Keratinocyte (primary cell): ENCODE measurements around the gene NFASC. TPM values are rescaled to one million over a fixed set of nuclear protein-coding genes. Genes with fewer than 3 reads are reported as not detected.

Experiments
- DNase-seq: peaks from one replicate; pipeline ENCODE4 v3.0.0-alpha.2; 2011; ENCODE audit warnings: low read depth, missing footprints, low spot score
- FAIRE-seq: peaks from 2 replicates; lab custom pipeline; 2011; peaks lifted over from hg19 to GRCh38; lab: Jason Lieb, UNC
- H2AFZ ChIP-seq: 2 replicates; pipeline ENCODE4 v1.6.0; 2012; ENCODE audit warnings: low read length, control low read depth, inconsistent platforms; ENCODE audit not compliant: control insufficient read depth
- H3K27ac ChIP-seq: 2 replicates; pipeline ENCODE4 v1.5.1; 2011; ENCODE audit warnings: low read length; ENCODE audit not compliant: control insufficient read depth, insufficient read depth
- H3K27me3 ChIP-seq: 3 replicates; pipeline ENCODE4 v1.6.0; 2011; ENCODE audit warnings: low read length; ENCODE audit not compliant: control insufficient read depth, insufficient read depth; ENCODE audit errors: extremely low read depth
- H3K36me3 ChIP-seq, 2 experiments: 2 replicates in 1 of 2; 3 replicates in 1 of 2; pipeline ENCODE4 v1.5.1; 2011; ENCODE audit warnings: low read length in 2 of 2, mild to moderate bottlenecking in 1 of 2; ENCODE audit not compliant: control insufficient read depth in 2 of 2, insufficient read depth in 2 of 2; ENCODE audit errors: extremely low read depth in 1 of 2
- H3K4me1 ChIP-seq: 3 replicates; pipeline ENCODE4 v1.5.1; 2011; ENCODE audit warnings: low read length; ENCODE audit not compliant: control insufficient read depth, insufficient read depth; ENCODE audit errors: extremely low read depth
- H3K4me2 ChIP-seq: 3 replicates; pipeline ENCODE4 v1.6.0; 2011; ENCODE audit warnings: low read depth, low read length; ENCODE audit not compliant: control insufficient read depth, insufficient read depth; ENCODE audit errors: extremely low read depth
- H3K4me3 ChIP-seq, 3 experiments: fragments of 200-600 bp in 1 of 3; sonication (generic) in 1 of 3; 2 replicates in 2 of 3; 3 replicates in 1 of 3; pipeline ENCODE4 v1.5.1; 2011 to 2016; ENCODE audit warnings: low read length in 3 of 3, mild to moderate bottlenecking in 3 of 3, control low read depth in 2 of 3, inconsistent platforms in 1 of 3, low read depth in 1 of 3, mixed read lengths in 1 of 3, mixed run types in 1 of 3, moderate library complexity in 1 of 3; ENCODE audit not compliant: control insufficient read depth in 2 of 3, insufficient read depth in 2 of 3; ENCODE audit errors: extremely low read depth in 1 of 3
- H3K79me2 ChIP-seq: 2 replicates; pipeline ENCODE4 v1.6.0; 2012; ENCODE audit warnings: low read length; ENCODE audit not compliant: control insufficient read depth, insufficient read depth
- H3K9ac ChIP-seq: 3 replicates; pipeline ENCODE4 v1.6.0; 2011; ENCODE audit warnings: low read length; ENCODE audit not compliant: control insufficient read depth, insufficient read depth; ENCODE audit errors: extremely low read depth
- H3K9me1 ChIP-seq: 3 replicates; pipeline ENCODE4 v1.6.0; 2011; ENCODE audit warnings: low read length; ENCODE audit not compliant: control insufficient read depth, insufficient read depth; ENCODE audit errors: extremely low read depth
- H3K9me3 ChIP-seq: 2 replicates; pipeline ENCODE4 v1.5.1; 2012; ENCODE audit warnings: low read depth, low read length; ENCODE audit not compliant: control insufficient read depth
- H4K20me1 ChIP-seq: 3 replicates; pipeline ENCODE4 v1.6.0; 2011; ENCODE audit warnings: low read length; ENCODE audit not compliant: control insufficient read depth, insufficient read depth; ENCODE audit errors: extremely low read depth
- CTCF ChIP-seq, 3 experiments: IDR thresholded peaks in 1 of 3; conservative IDR thresholded peaks in 1 of 3; optimal IDR thresholded peaks in 1 of 3; 2 replicates in 2 of 3; 3 replicates in 1 of 3; pipeline versions ENCODE3 to v1.5.1; 2011; ENCODE audit warnings: low read length in 3 of 3, mild to moderate bottlenecking in 3 of 3, moderate library complexity in 2 of 3, control low read depth in 1 of 3, inconsistent platforms in 1 of 3; ENCODE audit not compliant: insufficient read depth in 2 of 3; ENCODE audit errors: extremely low read depth in 1 of 3
- EZH2 ChIP-seq: IDR thresholded peaks from one replicate; pipeline ENCODE4 v1.6.1; 2012; ENCODE audit warnings: inconsistent platforms, mild to moderate bottlenecking, low read length, moderate library complexity
- dilution Hi-C: fragments of 300-500 bp; cut with MboI; formaldehyde crosslinking; loops from one replicate; pipeline ENCODE4 v1.7.0; 2020; ENCODE audit warnings: low sequenced_read_pairs; ENCODE audit not compliant: extremely low pct_ligation_motif_present
- polyA plus RNA-seq, 5 experiments: library from polyadenylated mRNA; depleted of rRNA in 3 of 5; stranded (reverse) in 3 of 5; stranded (forward) in 1 of 5; unstranded in 1 of 5; fragments of >200 nt; gene quantifications; 1 replicate in 1 of 5; 2 replicates in 3 of 5; 3 replicates in 1 of 5; pipeline versions ENCODE4 v1.2.1 to v1.2.3, GENCODE V29; 2011 to 2012; ENCODE audit warnings: missing spikeins in 2 of 5, low read depth in 1 of 5, low replicate concordance in 1 of 5

The NFASC gene
- polyA plus RNA-seq, 1 donor (not counting 4 experiments of a cell fraction or from before 2014, with no cell fraction given) = 4.3 TPM

GRCh38 chr1:205064741-205065316 lies 194.2 kb downstream of the NFASC start:
- Histone ChIP-seq H3K4me2 (no peak overlapping the region), H3K36me3 (no peaks in the 10 kb centered on the region), H4K20me1 (no peaks in the 10 kb centered on the region), H2AFZ (no peak overlapping the region), H3K9ac (no peak overlapping the region), H3K79me2 (no peaks in the 10 kb centered on the region), H3K4me3 (no peak overlapping the region), H3K9me1 (no peaks in the 10 kb centered on the region), H3K4me1 (no peaks in the 10 kb centered on the region), H3K27ac (no peak overlapping the region), H3K27me3 (no peaks in the 10 kb centered on the region), H3K9me3 (no peaks in the 10 kb centered on the region)
- DNase-seq (no peak), FAIRE-seq (no peak)
- dilution Hi-C loops = no loop called here
- no peak for TF ChIP-seq CTCF (optimal IDR thresholded peaks at IDR 0.05 in 1 of 3, IDR thresholded peaks at IDR 0.05 in 1 of 3, conservative IDR thresholded peaks at IDR 0.05 in 1 of 3; ENCODE audit: extremely low read depth in 1 of 3, insufficient read depth in 2 of 3, low read length in 3 of 3)
- TF ChIP-seq EZH2 = no peak

GRCh38 chr1:205065666-205066065 lies 195.0 kb downstream of the NFASC start:
- TF ChIP-seq CTCF (optimal IDR thresholded peaks at IDR 0.05 in 1 of 3, IDR thresholded peaks at IDR 0.05 in 1 of 3, conservative IDR thresholded peaks at IDR 0.05 in 1 of 3; ENCODE audit: extremely low read depth in 1 of 3, insufficient read depth in 2 of 3, low read length in 3 of 3) (no peak), EZH2 (no peak)
- H3K4me2 ChIP-seq = no peak overlapping the region
- no peaks in the 10 kb centered on the region for H3K9me1 ChIP-seq
- H3K9ac ChIP-seq = no peak overlapping the region
- no peak overlapping the region for H2AFZ ChIP-seq
- H3K27ac ChIP-seq = no peak overlapping the region
- no peaks in the 10 kb centered on the region for H3K27me3 ChIP-seq
- H3K4me1 ChIP-seq = no peaks in the 10 kb centered on the region
- no peaks in the 10 kb centered on the region for H4K20me1 ChIP-seq
- DNase-seq (no peak), FAIRE-seq (no peak)
- no peaks in the 10 kb centered on the region for H3K9me3 ChIP-seq
- dilution Hi-C loops = no loop called here
- no peak overlapping the region for H3K4me3 ChIP-seq
- no peaks in the 10 kb centered on the region for H3K36me3 ChIP-seq
- no peaks in the 10 kb centered on the region for H3K79me2 ChIP-seq
